Heart left ventricle (tissue), 16 donors: ENCODE data around the gene LSM14A. TPM values are rescaled to one million over a fixed set of nuclear protein-coding genes. Genes with fewer than 3 reads are reported as not detected.

ENCODE experiments used
- ATAC-seq, 4 donors: fragments of 200-7000 bp; cut with Tn5 transposase; one replicate each; pipeline ENCODE4 v1.9.1; 2020 to 2022; ENCODE audit warnings: moderate library complexity in 4 of 4, mild to moderate bottlenecking in 3 of 4, moderate number of reproducible peaks in 1 of 4
- DNase-seq, 5 donors: peaks; one replicate each; pipeline ENCODE4 v3.0.0-alpha.2; 2020
- H3K27ac ChIP-seq, 12 donors: fragments of 200-600 bp; sonication (generic) in 4 of 12; one replicate each; pipeline versions ENCODE4 v1.5.0 to v1.8.0; 2016 to 2022; ENCODE audit warnings: mild to moderate bottlenecking in 2 of 12
- H3K27me3 ChIP-seq, 9 donors: fragments of 200-600 bp; sonication (generic) in 2 of 9; one replicate each; pipeline versions ENCODE4 v1.5.1 to v1.8.0; 2016 to 2022; ENCODE audit warnings: mild to moderate bottlenecking in 3 of 9
- H3K36me3 ChIP-seq, 9 donors: fragments of 200-600 bp; sonication (generic) in 2 of 9; one replicate each; pipeline versions ENCODE4 v1.5.0 to v1.8.0; 2018 to 2022; ENCODE audit warnings: mild to moderate bottlenecking in 2 of 9
- H3K4me1 ChIP-seq, 12 donors: fragments of 200-600 bp; sonication (generic) in 4 of 12; one replicate each; pipeline versions ENCODE4 v1.5.0 to v1.8.0; 2016 to 2022; ENCODE audit warnings: mild to moderate bottlenecking in 3 of 12
- H3K4me3 ChIP-seq, 12 donors: fragments of 200-600 bp; sonication (generic) in 4 of 12; one replicate each; pipeline versions ENCODE4 v1.5.0 to v1.8.0; 2017 to 2022; ENCODE audit warnings: mild to moderate bottlenecking in 9 of 12, moderate library complexity in 4 of 12
- H3K9me3 ChIP-seq, 12 donors: fragments of 200-600 bp; sonication (generic) in 4 of 12; one replicate each; pipeline versions ENCODE4 v1.5.0 to v1.8.0; 2016 to 2022; ENCODE audit warnings: mild to moderate bottlenecking in 1 of 12
- POLR2A ChIP-seq, 2 donors: fragments of 450-650 bp; IDR thresholded peaks; one replicate each; pipeline ENCODE4 v1.6.1; 2017; ENCODE audit warnings: antibody characterized with exemption in 2 of 2, mild to moderate bottlenecking in 2 of 2, moderate library complexity in 2 of 2
- WGBS, 4 donors: extraction: QIAGEN DNeasy Blood & Tissue Kit in 2 of 4; methylation state at CpG; one replicate each; pipeline versions ENCODE4 v1.1.5 to v1.1.7; 2013 to 2018; 5-methylcytosine and 5-hydroxymethylcytosine counted together
- intact Hi-C, 10 donors: fragments of 100-400 bp; cut with DNase I; formaldehyde crosslinking; loops; one replicate each; pipeline versions ENCODE4 v1.11.1 to v1.14.2; 2022
- polyA plus RNA-seq, 2 donors: library from polyadenylated mRNA; stranded (reverse); fragments of 200-250 nt; gene quantifications; one replicate each; pipeline ENCODE4 v1.2.3, GENCODE V29; 2013
- total RNA-seq, 9 donors: library from RNA; depleted of rRNA in 2 of 9; stranded (reverse); fragments of >200 nt in 2 of 9; fragmentation: NEBNext Ultra II Directional in 3 of 9; extraction: Animal tissue kit (Norgen Biotek cat#: 25700) in 3 of 9; gene quantifications; one replicate each; pipeline versions ENCODE4 v1.1.0 to v1.2.4, GENCODE V29; 2016 to 2023
- TF ChIP-seq, protein P1 (sequence below), 12 donors: fragments of 200-600 bp; sonication (generic) in 4 of 12; IDR thresholded peaks; one replicate each; pipeline versions ENCODE4 v1.5.0 to v1.8.0; 2018 to 2022; ENCODE audit warnings: antibody characterized with exemption in 12 of 12, mild to moderate bottlenecking in 5 of 12
- donor health status: ischemic (EF 13 %, LVEDD 7.1; RV severe dilation, severe dysfunction).
- donor health status: healthy with polysubstance abuse.
- donor health status: DM: no; HTN: yes; CAD: no.
- donor health status: DM: no; HTN: no; CAD: no.
- donor health status: ischemic (EF 25% LVEDD 6.9; RV normal size, moderate dysfunction).
- donor health status: ischemic (EF 25% LVEDD 5.7; RV mildly dilated, moderate dysfunction).
- donor health status: healthy.
- donor health status: DM: yes; HTN: yes; CAD: no.
- donor health status: ischemic (EF 35%, LVEDD 5.7; RV mildly dilated, moderate dysfunction).
- donor health status: nonischemic (EF 11% LVEDD 7.7; RV severe dilation, severe dysfunction).
- donor health status: DM: yes; HTN: yes; CAD: no.
- donor health status: PGD.
- donor health status: ischemic (EF 29% LVEDD 5.4; RV normal size, mild dysfunction).
- donor health status: nonischemic (EF 23%, LVEDD 6.1; RV moderate dilation, normal function).

Gene LSM14A
- total and polyA plus RNA-seq, 11 donors, result 34.6 to 109 (median 70.5) TPM

DNA sequence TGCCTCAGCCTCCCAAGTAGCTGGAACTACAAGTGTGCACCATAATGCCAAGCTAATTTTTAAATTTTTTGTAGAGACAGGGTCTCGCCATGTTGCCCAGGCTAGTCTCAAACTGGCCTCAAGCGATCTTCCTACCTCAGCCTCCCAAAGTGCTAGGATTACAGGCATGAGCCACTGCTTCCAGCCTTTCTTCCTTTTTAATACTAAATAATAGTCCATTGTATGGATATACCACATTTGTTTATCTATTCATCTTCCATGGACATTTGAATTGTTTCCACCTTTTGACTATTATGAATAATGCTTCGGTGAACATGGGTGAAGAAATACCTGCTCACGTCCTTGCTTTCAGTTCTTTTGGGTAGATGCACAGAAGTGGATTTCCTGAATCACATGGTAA is 106.5 kb downstream of the LSM14A start:
- H3K9me3 ChIP-seq, result no peaks in the 10 kb centered on the region
- peaks cover 0 to 58% (median 30%) of the 10 kb centered on the region in 12 donors for H3K4me1 ChIP-seq
- no peak for ATAC-seq
- no peak for DNase-seq
- no peak overlapping the region for H3K4me3 ChIP-seq
- H3K27me3 ChIP-seq, result no peaks in the 10 kb centered on the region
- no peak overlapping the region for H3K27ac ChIP-seq
- peaks cover 0 to 20% (median 7%) of the 10 kb centered on the region in 9 donors for H3K36me3 ChIP-seq
- no peak for TF ChIP-seq POLR2A (IDR thresholded peaks at IDR 0.05)
- TF ChIP-seq, protein P1, sequence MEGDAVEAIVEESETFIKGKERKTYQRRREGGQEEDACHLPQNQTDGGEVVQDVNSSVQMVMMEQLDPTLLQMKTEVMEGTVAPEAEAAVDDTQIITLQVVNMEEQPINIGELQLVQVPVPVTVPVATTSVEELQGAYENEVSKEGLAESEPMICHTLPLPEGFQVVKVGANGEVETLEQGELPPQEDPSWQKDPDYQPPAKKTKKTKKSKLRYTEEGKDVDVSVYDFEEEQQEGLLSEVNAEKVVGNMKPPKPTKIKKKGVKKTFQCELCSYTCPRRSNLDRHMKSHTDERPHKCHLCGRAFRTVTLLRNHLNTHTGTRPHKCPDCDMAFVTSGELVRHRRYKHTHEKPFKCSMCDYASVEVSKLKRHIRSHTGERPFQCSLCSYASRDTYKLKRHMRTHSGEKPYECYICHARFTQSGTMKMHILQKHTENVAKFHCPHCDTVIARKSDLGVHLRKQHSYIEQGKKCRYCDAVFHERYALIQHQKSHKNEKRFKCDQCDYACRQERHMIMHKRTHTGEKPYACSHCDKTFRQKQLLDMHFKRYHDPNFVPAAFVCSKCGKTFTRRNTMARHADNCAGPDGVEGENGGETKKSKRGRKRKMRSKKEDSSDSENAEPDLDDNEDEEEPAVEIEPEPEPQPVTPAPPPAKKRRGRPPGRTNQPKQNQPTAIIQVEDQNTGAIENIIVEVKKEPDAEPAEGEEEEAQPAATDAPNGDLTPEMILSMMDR (IDR thresholded peaks at IDR 0.05), result no peak
- intact Hi-C loops, result no loop called here
- 88 to 96% (median 92%) methylated on average over 4 of the region's 4 CpGs for WGBS, 4 donors

Other genes with a start within 250 kb of the LSM14A start
- 10 to 100 TPM; 16.3 to 34.7 (median 22.3) TPM for gene GARRE1, start 82.0 kb downstream of the LSM14A start, total RNA-seq
- gene GARRE1, start 82.0 kb downstream of the LSM14A start, polyA plus RNA-seq, result 10 to 100 TPM in 1 of 2 donors, 1 to 10 TPM in 1; 7.8 to 12.9 TPM
- 100 to 1,000 TPM; 359 to 764 (median 549) TPM for gene GPI, start 192.7 kb downstream of the LSM14A start, total RNA-seq
- gene GPI, start 192.7 kb downstream of the LSM14A start, polyA plus RNA-seq, result 100 to 1,000 TPM; 233 to 284 TPM
- 10 to 100 TPM in 4 of 9 donors, 1 to 10 TPM in 5; 6.2 to 16.7 (median 8.0) TPM for gene PDCD2L, start 231.9 kb downstream of the LSM14A start, total RNA-seq
- 10 to 100 TPM in 1 of 2 donors, 1 to 10 TPM in 1; 8.0 to 14.9 TPM for gene PDCD2L, start 231.9 kb downstream of the LSM14A start, polyA plus RNA-seq